T follicular helper cell (primary cell): Measurements from ENCODE around the gene RABGAP1L.
"Not testable (repeated sequence)": the region's sequence is repeated elsewhere in the genome, so short reads cannot be mapped to it uniquely, and the experiment has no call there.

Experiments
- DNase-seq: peaks from one replicate; pipeline ENCODE4 v3.0.0-alpha.2; 2020; ENCODE audit warnings: low read depth

RABGAP1L gene

DNA sequence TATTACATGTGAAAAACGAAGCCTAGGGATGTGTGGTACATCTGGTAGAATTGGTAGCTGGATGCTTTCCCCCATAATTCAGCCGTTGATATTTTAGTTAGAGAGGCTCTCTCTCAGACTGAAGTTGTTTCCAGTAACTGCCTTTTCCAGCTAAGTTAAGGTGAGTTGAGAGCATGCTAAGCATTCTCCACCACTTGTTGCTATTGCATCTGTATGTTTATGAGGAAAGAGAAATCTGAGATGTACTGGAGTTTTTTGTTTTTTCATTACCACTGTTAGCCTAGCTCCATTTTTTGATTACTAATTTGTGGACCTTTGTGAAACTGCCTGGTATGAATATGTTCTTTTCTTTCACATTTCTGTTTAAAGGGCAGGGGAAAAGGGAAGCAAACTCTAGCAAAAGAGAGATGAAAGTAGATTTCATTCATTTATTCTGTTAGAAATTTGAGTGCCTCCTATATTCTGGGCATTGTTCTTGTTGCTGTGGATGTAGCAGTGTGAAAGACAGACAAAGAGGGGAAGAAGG, 650.5 kb downstream of the RABGAP1L start:
- DNase-seq, result no peak

DNA sequence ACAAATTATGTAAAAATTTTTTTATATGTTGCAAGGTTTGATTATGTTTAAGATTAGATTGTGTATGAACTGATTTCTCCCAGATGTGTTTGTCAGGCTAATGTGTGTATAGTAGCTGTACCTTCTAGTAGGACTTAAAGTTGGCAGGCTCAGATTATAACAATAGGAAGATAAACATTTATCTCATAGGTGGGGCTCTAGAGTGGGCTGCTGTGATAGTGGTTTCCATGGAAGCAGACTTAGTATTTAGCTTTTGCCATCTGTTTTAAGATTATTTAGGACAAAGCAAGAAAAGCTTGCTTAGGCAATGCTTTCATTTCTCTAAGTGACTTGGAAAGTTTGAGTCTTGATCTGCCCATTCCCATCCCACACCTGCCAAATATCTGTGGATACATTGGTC, 652.7 kb downstream of the RABGAP1L start:
- DNase-seq, result no peak

GRCh38 chr1:174812656-174813055, 653.3 kb downstream of the RABGAP1L start:
- no peak for DNase-seq

DNA sequence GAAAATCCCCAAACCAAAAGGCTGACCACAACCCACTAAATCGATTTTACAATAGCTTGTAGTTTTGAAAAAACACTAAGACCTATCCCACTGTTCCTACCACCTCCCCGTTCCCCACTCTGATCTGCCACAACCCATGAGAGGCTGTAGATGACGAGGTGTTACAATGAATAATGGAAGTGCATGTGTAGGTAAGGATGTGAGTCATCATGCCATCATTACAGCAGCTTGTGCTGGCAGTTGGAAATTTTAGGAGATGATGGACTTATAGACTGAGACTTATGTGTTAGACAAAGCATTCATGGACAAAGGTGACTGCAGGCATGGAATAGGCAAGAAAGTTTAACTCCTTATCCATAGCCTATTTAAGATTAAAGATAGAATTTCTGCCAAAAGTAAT, 655.7 kb downstream of the RABGAP1L start:
- no peak for DNase-seq

DNA sequence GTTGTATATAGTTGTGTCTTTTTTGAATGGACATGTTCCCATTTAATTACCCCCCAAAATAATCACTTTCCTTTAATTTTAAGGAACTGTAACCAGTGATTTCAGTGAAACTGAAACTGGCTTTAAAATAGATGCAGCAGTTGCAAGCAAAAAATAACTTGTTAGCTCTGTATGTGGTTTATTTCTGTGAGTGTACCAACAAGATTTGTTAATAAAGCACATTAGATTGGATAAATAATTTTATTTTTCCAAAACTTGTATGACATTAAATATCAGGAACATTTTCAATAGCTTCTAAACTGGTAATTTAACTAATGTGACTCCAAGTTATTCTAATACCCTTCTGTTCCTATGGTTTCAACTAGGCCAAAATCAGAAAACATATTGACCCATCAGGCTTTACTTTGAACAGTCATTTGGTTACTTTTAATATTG, 656.2 kb downstream of the RABGAP1L start:
- DNase-seq, result no peak

DNA sequence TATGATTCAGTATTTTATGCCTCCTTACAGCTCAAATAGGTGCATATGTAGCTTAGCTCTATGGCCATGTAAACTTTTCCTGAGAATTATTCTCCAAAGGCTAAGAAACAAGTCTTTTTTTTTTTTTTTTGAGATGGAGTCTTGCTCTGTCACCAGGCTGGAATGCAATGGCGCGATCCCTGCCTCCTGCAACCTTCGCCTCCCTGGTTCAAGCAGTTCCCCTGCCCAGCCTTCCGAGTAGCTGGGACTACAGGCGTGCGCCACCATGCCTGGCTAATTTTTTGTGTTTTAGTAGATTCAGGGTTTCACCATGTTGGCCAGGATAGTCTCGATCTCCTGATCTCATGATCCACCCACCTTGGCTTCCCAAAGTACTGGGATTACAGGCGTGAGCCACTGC, 657.3 kb downstream of the RABGAP1L start:
- not testable (repeated sequence) for DNase-seq

DNA sequence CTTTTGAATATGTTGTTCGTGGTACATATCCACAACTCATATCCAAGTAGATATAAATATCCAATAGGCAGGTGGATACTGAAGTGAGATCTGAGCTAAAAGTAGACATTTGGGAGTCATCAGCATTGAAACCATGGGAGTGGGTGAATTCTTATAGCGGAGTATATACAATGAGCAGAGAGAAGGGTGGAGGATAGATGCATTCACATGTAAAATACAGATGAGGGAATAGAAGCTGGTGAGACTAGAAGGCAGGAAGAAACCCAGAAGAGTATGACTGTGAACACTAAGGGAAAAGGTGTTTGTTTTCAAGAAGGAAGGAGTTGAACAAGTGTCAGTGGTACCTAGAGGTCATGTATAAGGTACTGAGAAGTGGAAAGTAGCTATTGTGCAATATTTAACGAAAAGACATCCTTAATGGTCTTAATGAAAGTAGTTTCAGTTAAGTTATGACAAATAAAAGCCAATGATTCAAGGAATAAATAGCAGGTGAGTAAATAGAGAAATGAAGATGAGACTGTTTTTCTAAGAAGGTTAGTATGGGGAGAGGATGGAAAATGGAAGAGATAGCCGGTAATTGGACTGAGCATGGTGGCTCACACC, 658.8 kb downstream of the RABGAP1L start:
- DNase-seq, result no peak

DNA sequence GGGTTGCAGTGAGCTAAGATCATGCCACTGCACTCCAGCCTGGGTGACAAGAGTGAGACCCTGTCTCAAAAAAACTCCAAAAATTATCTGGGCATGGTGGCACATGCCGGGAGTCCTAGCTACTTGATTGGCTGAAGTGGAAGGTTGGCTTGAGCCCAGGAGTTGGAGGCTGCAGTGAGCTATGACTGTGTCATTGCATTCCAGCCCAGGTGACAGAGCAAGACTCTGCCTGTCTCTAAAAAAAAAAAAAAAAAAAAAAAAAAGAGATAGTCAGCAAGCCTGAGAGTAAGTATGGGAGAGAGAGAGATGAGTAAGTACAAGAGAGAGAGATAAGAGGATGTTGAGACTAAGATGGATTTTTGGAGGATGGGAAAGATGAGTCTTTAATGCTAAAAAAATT, 659.6 kb downstream of the RABGAP1L start:
- DNase-seq, result no peak

DNA sequence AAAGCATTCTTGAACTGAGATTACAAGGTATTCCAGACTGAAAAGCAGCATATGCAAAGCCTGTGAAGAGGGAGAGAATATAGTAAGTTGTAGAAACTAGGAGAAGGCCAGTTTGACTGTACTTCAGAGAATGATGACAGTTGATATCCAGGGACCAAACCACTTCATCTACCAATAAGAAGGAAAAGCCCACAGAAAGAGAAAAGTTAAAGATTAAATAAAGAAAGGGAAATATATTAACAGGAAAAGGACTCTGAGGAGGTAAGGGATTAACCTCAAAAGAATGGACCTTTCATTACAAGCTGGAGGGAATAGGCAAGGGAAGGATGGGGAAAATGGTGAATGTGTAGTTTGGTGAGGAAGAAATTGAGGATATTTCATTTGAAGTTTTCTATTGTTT, 660.3 kb downstream of the RABGAP1L start:
- no peak for DNase-seq

- DNase-seq, result no peak
These were observed 665.8 kb downstream of the RABGAP1L start for GRCh38 chr1:174825127-174825526.

DNA sequence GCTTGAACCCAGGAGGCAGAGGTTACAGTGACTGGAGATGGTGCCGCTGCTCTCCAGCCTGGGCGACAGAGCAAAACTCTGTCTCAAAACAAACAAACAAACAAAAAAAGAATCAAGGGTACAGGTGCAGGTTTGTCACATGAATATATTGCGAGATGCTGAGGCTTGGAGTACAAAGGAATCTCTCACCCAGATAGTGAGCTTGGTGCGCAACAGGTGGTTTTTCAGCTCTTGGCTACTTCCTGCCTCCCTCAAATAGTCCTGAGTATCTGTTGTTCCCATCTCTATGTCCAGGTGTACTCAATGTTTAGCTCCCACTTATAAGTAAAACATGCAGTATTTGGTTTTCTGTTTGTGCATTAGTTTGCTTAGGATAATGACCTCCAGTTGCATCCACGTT, 666.5 kb downstream of the RABGAP1L start:
- DNase-seq, result no peak

- DNase-seq, result no peak
These were observed 668.9 kb downstream of the RABGAP1L start for GRCh38 chr1:174828264-174828663.

- no peak for DNase-seq
These were observed 670.7 kb downstream of the RABGAP1L start for GRCh38 chr1:174829990-174830389.

- DNase-seq, result no peak
These were observed 677.2 kb downstream of the RABGAP1L start for GRCh38 chr1:174836543-174836942.

DNA sequence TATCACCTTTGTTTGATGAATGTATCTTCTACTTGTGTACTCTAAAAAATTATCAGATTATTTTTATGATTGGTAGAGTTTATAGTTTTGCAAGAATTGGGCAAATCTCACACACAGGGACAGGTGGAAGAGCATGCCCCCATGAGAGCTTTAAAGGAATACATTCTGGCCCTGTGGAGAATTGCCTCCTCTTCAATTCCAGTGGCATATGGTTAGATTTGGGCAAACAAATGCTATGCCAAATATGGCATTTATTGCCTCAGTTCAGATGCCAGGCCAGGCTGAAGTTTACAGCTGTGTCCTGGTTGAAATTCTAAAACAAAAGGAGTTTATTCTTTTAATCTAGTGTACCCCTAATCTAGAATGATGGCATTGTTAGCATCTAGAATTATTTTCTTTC, 678.1 kb downstream of the RABGAP1L start:
- no peak for DNase-seq

DNA sequence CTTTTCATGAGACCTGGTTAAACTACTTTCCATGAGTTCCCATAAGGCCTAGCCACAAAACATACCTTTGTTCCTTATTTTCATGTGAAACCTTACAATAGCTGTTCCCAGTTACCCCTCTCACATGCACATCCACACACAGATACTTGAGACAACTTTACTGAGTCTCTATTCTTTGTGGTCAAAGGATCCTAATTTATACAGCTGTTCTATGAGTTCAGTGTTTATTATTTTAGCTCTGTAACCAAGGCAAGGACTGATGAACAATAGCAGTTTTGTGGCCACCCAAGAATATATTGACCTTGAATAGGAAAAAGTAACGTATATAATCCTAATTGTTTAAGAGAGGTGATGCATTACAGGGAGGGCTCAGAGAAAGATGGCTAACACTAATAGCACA, 679.9 kb downstream of the RABGAP1L start:
- DNase-seq, result no peak

- DNase-seq, result no peak
These were observed 682.4 kb downstream of the RABGAP1L start for GRCh38 chr1:174841747-174842146.

DNA sequence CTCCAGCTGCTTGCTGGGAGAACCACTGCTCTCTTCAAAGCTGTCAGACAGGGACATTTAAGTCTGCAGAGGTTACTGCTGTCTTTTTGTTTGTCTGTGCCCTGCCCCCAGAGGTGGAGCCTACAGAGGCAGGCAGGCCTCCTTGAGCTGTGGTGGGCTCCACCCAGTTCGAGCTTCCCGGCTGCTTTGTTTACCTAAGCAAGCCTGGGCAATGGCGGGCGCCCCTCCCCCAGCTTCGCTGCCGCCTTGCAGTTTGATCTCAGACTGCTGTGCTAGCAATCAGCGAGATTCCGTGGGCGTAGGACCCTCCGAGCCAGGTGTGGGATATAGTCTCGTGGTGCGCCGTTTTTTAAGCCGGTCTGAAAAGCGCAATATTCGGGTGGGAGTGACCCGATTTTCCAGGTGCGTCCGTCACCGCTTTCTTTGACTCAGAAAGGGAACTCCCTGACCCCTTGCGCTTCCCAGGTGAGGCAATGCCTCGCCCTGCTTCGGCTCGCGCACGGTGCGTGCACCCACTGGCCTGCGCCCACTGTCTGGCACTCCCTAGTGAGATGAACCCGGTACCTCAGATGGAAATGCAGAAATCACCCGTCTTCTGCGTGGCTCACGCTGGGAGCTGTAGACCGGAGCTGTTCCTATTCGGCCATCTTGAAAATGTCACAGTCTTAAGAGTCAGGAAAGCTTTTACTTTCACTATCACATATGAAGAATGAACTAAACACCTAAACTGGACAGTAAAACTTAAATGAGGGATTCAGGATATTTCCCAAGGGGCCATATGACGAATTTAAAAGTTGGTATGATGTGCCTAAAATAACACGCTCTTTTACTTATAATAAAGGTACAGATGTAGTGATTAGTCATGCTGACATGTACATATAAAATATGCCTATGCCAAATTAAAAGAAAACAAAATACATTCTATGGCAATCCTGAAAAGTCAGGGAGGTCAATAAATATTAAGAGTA, 689.6 kb downstream of the RABGAP1L start:
- DNase-seq, result not testable (repeated sequence)

DNA sequence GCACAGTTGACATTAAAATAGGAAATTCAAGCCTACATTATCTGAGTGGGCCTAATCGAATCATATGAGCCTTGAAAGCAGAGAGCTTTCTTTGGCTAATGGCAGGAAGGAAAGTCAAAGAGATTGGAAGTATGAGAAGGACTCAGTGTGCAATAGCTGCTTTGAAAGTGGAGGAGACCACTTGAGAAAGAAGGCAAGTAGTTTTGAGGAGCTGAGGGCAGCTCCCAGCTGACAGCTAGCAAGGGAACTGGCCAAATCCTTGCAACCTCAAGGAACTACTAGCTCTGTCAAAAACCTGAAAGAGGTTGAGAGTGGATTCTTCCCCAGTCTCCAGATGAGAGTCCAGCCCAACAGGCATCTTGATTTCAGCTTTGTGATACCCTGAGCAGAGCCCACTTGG, 691.4 kb downstream of the RABGAP1L start:
- no peak for DNase-seq

DNA sequence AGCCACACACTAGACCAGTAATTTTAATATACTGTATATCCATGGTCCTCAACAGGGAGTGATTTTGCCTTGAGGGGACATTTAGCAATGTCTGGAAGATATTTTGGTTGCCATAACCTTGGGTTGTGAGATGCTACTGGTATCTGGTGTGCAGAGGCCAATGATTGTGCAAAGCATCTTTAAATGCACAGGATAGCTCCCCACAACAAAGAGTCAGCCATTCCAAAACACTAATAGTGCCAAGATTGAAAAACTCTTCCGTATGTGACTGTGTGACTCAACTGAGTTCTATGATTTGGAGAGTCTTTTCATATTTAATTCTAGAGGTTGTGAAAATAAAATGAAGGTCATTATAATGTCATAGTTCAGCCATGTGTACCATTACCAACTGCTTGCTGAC, 699.0 kb downstream of the RABGAP1L start:
- no peak for DNase-seq

- no peak for DNase-seq
These were observed 711.0 kb downstream of the RABGAP1L start for GRCh38 chr1:174870319-174870718.

DNA sequence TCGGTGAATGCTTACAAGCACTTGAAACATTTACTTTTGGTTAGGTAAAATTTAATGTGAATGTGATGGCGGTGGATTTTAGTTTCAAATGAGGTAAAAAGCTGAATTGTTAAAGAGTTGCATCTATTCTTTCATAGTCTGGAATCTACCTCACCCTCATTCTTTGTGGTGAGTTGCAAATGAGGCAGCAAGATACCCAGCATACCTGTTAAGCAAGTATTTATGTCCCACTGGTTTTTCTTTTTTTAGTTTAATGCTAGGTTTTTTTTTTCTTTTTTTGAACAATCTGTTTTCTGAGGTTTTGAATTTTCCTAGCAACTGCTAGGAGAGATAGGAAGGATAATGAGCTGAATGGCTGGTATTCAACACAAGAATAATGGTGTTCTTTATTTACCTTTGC, 712.6 kb downstream of the RABGAP1L start:
- no peak for DNase-seq

- no peak for DNase-seq
These were observed 713.3 kb downstream of the RABGAP1L start for GRCh38 chr1:174872615-174873058.
